GM18951 (cell line): Measurements from ENCODE around the gene H2BW2.
"Not testable (repeated sequence)": the region's sequence is repeated elsewhere in the genome, so short reads cannot be mapped to it uniquely, and the experiment has no call there.

Experiments used
- POLR2A ChIP-seq: IDR thresholded peaks from 4 replicates; pipeline ENCODE4 v1.6.1; 2011; ENCODE audit warnings: mild to moderate bottlenecking; ENCODE audit not compliant: insufficient read length, insufficient read depth; ENCODE audit errors: extremely low read depth
- in situ Hi-C: fragments of 300-500 bp; cut with MboI; formaldehyde crosslinking; loops from one replicate; pipeline ENCODE4 v1.12.0; 2022; ENCODE audit warnings: low sequenced_read_pairs, mixed read lengths, inconsistent platforms; ENCODE audit not compliant: unreplicated experiment

H2BW2 gene

DNA sequence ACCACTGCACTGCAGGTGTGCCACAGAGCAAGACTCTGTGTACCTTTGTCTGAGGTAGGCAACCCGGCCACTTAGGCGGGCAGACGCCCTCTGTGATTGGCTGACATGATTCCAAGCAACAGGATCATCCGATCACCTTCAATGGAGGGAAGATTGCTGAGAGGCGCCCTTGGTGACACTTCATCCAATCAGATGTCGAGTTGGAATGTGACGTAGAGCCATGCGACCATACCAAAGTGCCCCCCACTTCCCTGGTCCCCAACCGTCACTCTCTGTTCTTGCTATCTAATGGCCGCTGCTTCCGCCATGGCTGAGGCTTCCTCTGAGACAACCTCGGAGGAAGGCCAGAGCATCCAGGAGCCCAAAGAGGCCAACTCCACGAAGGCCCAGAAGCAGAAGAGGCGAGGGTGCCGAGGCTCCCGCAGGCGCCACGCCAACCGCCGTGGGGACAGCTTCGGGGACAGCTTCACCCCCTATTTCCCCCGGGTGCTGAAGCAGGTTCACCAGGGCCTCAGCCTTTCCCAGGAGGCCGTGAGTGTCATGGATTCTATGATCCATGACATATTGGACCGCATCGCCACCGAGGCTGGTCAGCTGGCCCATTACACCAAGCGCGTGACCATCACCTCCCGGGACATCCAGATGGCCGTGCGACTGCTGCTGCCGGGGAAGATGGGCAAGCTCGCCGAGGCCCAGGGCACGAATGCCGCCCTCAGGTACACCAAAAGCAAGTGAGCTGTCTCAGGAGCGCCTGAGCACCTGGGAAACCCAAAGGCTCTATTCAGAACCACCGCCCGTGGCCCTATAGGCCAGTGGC lies at the start of gene H2BW2:
TSS of gene H2BW2 (plus strand) at position 268 of the 817 bp plus-strand sequence. CDS start at position 307, 39 bp downstream.
- in situ Hi-C loops = no loop called here
- no peak for TF ChIP-seq POLR2A

DNA sequence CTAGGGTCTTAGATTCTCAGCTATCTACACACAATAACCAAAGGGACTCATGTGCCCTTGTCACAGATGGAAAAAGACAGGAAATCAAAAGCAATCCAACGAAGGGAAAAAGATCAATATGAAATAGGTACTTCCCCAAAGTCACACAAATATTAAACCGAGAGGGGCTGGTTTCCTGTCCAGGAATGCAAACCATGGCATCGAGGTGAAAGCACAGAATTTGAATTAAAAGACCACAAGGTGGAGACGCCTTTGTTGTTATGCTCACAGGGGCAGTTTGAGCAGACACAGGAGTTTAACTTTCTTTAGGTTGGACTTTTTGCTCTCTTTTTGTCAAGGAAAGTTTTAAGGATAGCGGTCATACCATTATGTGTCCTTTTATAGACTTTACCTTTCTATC lies 40.5 kb upstream of the H2BW2 start:
- in situ Hi-C loops = no loop called here
- TF ChIP-seq POLR2A = no peak

DNA sequence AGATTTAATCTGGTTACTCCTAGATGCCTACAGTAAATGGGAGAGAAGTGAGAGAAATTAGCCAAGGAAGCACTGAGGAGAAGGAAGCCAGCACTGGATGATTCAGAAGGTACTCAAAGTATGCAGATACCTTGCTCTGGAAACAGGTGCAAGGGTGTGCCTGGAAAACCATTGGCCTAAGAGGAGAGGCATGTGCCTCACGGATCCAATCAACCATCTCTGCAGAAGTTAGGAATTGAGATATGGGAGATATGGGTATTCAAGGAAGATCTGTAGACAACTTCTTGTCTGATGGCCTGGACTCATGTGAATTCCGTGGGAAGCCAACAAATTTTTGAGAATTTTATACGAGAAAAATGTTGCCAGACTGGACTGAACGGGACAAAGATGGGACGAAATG lies 30.9 kb upstream of the H2BW2 start:
- no peak for TF ChIP-seq POLR2A
- in situ Hi-C loops = no loop called here

DNA sequence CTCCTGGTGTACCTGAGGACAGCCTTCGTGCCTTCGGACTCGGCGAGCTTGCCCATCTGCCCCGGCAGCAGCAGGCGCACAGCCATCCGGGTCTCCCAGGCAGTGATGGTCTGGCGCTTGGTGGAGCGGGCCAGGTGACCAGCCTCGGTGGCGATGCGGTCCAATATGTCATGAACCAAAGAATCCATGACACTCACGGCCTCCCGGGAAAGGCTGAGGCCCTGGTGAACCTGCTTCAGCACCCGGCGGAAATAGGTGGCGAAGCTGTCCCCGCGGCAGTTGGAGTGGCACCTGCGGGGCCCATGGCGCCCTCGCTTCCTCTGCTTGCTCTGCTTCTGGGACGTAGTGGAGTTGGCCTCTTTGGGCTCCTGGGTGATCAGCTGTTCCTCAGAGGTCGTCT lies 26.6 kb upstream of the H2BW2 start:
- in situ Hi-C loops = no loop called here
- TF ChIP-seq POLR2A = no peak

DNA sequence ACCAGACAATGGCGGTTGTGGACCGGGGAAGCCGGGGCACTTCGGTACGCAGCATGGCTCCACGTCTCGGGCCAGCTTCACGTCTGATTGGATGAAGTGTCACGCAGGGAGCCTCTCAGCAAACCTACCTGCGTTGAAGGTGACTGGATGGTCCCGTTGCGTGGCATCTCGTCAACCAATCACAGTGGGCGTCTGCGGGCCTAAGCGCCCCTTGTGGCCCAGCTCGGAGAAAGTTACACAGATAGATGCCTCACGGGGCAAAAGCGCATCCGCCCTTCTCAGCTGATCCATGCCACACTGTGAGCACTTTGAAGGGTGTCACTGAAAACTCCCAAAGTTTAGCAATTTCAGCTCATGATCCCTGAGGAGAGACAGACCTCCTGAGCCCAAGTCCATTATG lies 26.1 kb upstream of the H2BW2 start, which contains the start of gene H2BW1:
TSS of gene H2BW1 (minus strand) at position 103 of the 400 bp plus-strand sequence. CDS start 132 bp downstream, outside the sequence.
- TF ChIP-seq POLR2A = no peak
- in situ Hi-C loops = no loop called here

DNA sequence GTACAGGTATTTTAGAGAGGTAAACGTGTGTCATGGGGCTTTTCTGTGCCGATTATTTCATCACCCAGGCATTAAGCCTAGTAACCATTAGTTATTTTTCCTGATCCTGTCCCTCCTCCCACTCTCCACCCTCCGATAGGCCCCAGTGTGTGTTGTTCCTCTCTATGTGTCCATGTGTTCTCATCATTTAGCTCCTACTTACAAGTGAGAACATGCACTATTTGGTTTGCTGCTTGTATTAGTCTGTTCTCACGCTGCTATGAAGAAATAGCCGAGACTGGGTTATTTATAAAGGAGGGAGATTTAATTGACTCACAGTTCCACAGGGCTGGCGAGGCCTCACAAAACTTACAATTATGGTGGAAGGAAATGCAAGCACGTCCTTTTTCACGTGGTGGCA lies 24.2 kb upstream of the H2BW2 start:
- in situ Hi-C loops = not testable (repeated sequence)

DNA sequence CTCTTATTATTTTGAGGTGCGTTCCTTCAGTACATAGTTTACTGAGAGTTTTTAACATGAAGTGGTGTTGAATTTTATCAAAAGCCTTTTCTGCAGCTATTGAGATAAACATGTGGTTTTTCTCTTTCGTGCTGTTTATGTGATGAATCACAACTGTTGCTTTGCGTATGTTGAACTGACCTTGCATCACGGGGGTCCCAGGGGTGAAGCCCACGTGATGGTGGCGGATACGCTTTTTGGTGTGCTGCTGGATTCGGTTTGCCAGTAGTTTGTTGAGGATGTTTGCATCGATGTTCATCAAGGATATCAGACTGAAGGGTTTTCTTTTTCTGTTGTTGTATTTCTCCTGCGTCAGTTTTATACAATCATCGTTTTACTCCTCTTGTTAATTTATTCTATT lies 21.6 kb upstream of the H2BW2 start:
- in situ Hi-C loops = no loop called here
- TF ChIP-seq POLR2A = no peak

DNA sequence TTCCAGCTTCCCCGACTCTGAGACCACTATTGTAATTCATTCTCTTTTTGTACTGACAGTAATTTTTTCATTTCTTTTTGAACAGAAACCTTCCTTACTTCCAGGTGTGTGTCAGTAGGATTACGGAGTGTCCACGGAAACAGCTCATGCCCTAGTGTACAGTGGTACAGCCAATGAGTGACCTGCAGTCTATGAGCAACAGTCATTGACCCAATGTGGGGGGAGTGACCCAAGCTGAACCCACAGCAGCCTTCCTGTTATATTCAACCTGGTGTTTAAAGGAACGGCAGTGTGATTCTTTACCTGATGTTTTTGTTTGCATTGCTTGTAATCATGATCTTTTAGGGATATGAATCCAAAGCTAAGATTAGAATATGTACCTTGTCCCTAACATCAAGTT lies 1.2 kb downstream of the H2BW2 start:
- in situ Hi-C loops = no loop called here
- no peak for TF ChIP-seq POLR2A

DNA sequence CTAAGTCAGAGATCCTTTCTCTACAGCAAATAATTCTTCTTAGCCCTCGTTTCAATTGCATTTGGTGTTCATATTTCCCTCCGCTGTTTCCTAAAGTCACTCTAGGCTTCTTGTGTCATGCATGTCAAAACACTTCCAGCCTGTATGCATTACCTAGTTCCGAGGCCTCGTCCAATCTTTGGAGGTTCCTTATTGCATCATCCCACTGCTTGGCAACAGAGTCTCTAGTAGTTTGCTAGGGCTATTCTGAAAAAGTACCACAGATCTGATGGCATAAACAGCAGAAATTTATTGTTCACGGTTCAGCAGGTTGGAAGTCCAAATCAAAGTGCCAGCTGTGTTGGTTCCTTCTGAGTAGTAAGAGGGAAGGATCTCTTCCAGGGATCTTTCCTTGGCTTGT lies 5.9 kb downstream of the H2BW2 start:
- no peak for TF ChIP-seq POLR2A

DNA sequence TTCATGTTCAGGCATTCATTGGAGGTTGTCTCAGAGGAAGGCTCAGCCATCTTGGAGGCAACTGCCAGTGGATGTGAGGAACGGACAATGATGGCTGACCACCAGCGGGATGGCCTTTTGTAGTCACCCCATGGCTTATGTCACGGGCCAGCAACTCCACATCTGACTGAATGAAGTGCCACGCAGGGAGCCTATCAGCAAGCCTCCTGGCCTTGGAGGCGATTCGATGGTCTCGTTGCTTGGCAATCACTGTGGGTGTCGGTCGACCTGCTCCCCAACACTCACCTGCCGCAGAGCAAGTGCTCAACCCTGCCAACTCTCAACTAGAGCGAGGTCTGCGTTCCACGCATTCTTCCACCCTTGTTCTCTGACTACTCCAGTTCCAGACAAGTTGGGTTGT lies 7.4 kb downstream of the H2BW2 start:
- in situ Hi-C loops = no loop called here
- TF ChIP-seq POLR2A = no peak

More for the DNA sequence above, 5.9 kb downstream of the H2BW2 start:
- in situ Hi-C loops = no loop called here

DNA sequence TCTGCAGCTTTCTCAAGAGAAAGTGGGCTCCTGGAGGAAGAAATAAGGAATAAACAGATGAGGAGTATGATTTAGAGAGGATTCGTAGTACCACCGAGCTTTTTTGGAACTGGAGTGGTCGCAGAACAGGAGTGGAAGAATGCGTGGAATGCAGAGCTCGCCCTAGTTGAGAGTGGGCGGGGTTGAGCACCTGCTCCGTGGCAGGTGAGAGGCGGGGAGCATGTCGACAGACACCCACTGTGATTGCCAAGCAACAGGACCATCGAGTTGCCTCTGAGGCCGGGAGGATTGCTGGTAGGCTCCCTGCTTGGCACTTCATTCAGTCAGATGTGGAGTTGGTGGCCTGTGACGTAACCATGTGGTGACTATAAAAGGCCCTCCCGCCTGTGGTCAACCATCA lies 15.2 kb downstream of the H2BW2 start:
- in situ Hi-C loops = loop anchor here (25.0 kb wide), 1 partner anchor 118 kb away; no protein-coding TSS in a partner anchor

DNA sequence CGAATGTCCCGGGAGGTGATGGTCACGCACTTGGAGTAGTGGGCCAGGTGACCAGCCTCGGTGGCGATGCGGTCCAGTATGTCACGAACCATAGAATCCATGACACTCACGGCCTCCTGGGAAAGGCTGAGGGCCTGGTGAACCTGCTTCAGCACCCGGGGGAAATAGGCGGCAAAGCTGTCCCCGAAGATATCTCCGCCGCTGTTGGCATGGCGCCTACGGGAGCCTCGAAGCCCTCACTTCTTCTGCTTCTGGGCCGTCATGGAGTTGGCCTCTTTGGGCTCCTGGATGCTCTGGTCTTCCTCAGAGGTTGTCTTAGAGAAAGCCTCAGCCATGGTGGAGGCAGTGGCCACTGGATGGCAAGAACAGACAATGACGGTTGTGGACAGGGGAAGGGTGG lies 22.9 kb downstream of the H2BW2 start:
- in situ Hi-C loops = loop anchor here (25.0 kb wide), 1 partner anchor 125 kb away; no protein-coding TSS in a partner anchor

DNA sequence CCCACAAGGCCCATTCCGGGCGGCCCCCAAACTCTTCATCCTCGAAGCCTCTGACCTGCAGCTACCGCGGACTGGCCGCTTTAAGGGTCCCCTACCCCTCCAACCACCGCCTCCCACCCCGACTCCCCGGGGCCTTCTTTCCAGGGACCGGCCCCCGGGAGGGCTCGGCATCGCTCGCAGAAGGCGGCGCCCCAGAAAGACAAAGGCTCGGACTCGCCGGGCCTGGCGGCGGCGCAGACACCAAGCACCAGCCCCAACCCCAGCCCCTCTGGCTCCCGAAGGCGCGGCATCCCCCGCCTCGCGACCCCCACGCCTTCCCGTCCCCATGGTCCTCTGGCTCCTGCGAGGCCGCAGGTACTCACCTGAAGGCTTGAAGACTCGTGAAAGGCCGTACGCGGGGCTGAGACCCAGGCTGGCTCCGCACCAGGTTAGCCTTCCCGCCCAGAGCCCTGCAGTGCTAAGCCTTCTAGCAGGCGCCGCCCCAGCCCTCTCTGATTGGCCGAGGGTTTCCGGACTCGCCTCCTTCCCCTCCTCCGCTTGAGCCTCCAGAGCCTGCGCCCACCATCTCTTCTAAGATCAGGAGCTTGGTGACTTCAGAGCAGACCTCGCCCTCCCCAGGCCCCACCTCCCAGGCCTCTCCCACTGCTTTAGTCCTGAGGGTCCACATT lies 36.2 kb downstream of the H2BW2 start, which contains the start of gene TMSB15C:
TSS of gene TMSB15C (minus strand) at position 459 of the 668 bp plus-strand sequence.
- in situ Hi-C loops = not testable (repeated sequence)

DNA sequence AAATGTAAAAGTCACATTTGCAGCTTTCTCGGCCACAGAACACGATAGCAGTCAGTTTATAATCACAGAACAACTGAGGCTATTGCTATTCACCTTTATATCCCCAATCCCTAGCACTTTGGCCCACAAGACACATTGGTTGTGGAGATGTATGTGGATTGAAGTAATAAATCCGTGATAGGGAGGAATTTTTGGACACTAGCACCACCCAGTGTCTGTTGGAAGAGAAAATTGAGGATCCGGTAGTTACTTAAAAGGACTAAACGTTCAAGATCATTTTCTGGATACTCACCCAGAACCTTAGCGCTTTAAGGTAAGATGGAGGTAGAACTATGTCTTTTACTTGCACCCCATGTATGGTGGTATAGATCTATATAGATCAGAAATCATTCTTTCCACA lies 38.1 kb downstream of the H2BW2 start:
- in situ Hi-C loops = not testable (repeated sequence)

DNA sequence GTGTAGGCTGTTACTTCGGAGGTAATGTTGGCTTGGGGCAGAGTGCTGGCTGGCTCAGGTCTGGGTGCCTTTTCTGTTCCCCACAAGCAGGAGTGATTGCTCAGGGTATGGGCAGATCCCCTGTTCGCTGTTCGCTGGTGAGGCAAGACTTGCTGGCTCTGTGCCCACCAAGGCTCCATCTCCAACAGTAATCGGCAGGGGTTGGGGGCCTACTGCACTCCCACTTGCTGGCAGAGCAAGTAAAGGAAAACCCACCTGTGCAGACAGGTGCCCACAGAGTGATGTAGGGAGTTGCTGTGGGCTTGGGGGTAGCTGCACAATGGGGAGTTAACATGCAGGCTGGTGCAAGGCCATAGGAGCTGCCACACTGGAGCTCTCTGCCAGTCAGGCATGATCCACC lies 44.3 kb downstream of the H2BW2 start:
- TF ChIP-seq POLR2A = no peak
- in situ Hi-C loops = no loop called here
